NCI-H446 treated with DMSO at 0.1 percent for 48 hours (cell line): ENCODE data around the gene RNF220.
"Not testable (repeated sequence)": the region's sequence is repeated elsewhere in the genome, so short reads cannot be mapped to it uniquely, and the experiment has no call there.

Experiments
- DNase-seq: peaks from one replicate; lab custom pipeline; 2025; lab: John Stamatoyannopoulos, UW

RNF220 gene

DNA sequence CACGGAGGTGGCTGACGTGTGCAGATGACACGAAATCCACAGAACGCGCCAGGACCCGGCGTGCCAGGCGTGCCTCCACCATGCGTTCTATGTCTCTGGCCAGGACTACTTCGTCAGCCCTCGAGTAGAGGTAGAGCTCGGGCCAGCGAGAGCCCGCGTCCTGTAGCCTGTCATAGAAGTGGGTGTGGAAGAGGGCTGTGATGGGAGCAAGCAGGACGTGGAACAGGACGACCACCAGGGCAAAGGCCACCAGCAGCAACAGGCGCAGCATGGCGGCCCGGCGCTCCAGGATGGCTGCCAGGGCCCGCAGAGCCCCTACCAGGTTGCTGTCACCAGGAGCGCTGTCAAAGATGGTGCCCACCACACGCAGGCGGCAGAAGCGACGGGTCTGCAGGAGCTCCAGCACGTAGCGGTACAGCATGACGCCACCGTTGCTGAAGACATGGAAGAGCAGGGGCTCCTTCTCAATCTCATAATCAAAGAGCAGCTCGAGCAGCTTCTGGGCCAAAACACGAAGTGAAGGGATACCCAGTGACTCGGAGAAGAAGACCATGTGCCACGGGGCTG is 249.6 kb downstream of the RNF220 start:
- DNase-seq, result no peak

DNA sequence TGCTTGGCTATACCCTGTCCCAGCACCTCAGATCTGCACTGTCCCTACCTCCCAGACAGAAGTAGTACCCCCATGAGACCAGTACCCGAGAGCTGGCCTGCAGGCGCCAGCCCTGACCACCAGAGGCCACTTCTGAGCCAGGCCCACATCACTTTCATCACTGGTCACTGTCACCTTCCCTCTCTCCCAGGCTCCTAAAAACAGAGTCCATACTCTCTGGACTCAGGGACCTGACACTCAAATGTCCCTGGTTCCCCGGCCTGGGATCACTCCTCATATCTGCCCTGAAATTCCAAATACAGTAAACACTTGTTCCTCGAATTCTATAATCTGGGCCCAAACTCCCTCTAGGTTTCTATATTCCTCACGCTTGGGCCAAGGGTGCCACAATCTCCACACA is 250.6 kb downstream of the RNF220 start:
- no peak for DNase-seq

DNA sequence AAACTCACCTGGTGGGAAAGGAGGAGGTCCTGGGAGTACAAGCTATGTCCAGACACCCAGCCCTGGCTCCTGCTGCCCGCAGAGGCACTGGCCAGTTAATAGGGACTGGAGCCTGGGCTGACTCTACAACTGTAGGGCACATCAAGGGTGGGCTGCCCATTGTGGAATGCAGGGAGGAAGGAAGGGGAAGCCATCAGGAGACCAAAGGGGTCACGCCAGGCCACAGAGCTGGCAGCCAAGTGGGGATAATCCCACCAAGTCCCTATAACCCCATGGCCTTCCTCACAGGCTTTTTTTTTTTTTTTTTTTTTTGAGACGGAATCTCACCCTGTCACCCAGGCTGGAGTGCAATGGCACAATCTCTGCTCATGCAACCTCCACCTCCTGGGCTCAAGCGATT is 254.5 kb downstream of the RNF220 start:
- DNase-seq, result no peak

DNA sequence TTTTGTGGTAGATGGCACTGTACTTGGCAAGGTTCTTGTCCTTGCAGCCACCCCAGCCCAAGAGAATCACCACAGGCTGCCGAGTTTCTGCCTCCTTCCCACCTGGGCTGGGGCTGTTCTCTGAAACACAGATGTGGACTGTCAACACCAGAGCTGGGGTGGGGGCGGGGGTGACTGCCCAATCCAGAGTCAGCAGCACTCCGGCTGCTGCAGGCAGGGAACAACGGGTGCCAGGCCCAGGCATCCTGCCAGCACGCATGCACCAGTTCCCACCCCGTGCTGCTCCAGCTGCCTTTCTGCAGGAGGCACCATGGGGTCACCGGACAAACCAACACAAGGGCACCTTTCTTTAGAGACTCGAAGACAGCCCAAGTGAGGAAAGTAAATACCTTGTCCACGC is 255.1 kb downstream of the RNF220 start:
- peak; percentile 27 for DNase-seq

DNA sequence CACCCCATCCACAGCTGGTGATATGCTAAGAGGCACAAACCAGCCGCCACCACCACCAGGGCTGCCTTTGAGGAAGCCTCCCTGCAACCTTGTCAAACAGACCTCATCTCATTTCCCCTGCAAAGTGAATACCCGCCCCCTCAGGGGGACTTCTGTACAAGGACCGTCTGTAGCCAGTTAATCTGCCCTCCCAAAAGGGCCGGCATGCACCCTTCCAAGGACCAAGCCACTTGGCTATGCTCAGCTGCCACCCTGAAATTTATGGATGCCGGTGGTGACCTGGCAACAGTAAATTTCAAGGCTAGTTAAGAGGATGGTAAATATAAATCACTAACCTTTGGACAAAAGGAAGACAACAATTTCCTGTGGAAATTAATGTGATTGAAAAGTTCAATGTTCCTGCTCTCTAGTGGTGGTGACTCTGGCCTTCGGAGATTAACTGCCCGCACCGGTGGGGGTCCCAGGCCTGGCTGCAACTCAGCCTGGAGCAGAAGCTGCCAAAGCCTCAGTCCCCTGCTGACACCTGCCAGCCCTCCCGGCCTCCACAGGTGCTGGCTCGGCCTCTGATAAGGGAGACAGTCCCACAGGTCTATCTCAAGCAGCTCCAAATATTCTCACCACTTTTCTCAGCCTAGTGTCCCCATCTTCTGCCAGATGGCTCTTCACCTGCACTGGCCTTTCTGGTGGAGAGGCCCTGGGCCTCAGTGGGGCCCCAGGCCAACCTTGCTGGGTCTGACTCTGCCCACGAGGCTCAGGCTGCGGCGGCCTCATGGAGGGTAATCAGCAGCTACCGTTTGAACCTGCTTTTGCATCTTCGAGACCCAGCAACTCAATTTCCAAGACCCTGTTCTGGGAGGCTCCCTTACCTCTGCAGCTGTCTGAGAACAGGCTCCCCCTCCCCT is 257.0 kb downstream of the RNF220 start:
- DNase-seq, result no peak

DNA sequence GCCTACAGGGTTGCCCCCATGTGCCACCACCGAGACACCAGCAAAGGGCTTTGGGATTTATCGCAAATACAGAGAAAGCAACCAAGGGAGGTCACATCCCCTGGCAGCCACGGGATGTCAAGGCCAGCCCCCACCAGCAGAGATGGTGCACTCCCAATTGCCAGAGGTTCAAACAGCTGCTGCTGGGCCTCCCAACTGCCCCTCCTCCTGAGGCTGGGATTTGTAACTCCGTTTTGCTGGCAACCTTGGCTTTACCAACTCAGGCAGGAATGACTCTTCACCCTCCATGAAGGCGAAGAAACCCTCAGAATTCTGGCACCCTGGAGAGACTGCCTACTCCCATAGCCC is 257.6 kb downstream of the RNF220 start:
- no peak for DNase-seq

DNA sequence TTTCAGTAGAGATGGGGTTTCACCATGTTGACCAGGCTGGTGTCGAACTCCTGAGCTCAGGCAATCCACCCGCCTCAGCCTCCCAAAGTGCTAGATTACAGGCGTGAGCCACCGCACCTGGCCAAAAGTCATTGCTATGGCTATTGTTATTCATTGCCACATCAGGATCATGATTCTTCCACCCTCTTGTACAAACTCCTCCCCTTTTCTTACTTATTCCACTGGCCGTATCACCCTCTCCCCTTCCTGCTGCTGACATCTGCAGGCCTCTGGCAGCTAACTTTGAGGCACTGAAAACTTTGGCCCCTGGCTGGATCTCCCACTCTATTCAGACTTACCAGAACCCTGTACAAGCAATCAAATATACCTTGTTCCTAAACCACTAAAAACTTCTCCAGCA is 258.4 kb downstream of the RNF220 start:
- DNase-seq, result no peak

DNA sequence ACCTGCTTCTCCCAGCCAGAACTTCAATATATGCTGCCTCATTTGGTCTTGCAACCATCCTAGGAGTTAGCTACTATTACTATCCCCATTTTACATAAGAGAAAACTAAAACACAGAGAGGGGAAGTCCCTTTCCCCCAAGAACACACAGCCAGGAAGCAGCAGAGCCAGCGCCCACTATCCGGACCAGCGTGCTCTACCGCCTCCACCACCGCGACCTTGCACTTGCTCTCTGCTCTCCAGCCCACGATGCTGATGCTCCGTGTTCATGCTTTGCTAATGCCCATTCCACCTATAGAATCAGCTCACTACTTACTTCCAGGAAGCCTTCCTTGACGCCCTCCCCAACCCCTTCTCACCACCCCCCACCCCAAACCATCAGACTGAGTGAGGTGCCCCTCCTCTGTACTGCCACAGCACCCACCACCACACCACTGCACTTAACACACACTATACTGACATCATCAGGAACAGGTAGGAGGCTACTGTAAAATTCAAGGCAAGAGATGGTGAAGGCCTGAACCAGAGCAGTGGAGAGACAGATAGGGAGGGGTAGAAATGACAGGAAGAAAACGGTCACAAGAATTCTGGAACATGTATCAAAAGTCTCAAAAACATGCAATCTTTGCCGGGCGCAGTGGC is 259.8 kb downstream of the RNF220 start:
- no peak for DNase-seq

DNA sequence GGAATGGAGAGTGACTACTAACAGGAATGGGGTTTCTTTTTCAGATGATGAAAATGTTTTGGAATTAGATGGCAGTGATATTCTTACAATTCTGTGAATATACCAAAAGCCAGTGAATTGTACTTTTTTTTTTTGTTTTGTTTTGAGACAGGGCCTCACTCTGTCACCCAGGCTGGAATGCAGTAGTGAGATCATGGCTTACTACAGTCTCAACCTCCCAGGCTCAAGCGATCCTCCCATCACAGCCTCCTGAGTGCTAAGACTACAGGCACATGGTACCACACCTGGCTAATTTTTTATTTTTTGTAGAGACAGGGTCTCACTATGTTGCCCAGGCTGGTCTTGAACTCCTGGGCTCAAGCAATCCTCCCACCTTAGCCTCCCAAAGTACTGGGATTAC is 261.7 kb downstream of the RNF220 start:
- not testable (repeated sequence) for DNase-seq

DNA sequence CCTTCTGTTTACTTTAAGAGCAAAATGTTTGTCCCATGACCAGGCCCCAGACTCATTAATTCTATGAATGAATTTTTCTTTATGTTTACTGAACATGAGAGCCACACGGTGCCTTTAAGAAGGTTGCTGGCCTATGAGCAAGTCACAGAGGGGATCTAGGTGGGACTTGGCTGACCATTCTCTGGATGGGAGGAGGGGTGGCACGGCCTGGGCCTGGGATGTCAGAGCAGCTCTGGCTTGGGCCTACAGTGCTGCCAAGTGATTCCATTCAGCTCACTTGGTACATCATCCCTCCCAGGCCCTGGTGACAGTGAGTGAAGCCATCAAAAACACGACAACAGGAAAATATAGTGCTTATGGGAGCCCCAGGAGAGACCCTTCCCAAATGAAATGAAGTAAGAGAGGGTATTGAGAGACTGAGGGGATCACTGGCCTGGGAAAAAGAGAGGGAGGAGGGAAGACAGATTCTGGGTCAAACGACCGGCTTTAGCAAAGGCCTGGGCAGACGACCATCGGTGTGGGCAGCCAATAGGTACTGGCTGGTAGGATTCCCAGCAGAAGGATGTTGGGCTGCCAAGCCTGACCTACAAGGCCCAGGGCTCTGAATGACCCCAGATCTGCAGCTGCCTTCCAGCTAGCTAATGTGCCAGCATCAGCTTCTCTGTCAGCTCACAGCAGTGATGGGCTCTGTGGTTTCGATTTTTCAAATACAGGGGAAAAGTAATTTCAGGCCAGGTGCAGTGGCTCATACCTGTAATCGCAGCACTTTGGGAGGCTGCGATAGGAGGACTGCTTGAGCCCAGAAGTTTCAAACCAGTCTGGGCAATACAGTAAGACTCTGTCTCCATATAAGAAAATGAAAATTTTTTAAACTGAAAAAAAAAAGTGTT is 265.9 kb downstream of the RNF220 start:
- DNase-seq, result no peak

DNA sequence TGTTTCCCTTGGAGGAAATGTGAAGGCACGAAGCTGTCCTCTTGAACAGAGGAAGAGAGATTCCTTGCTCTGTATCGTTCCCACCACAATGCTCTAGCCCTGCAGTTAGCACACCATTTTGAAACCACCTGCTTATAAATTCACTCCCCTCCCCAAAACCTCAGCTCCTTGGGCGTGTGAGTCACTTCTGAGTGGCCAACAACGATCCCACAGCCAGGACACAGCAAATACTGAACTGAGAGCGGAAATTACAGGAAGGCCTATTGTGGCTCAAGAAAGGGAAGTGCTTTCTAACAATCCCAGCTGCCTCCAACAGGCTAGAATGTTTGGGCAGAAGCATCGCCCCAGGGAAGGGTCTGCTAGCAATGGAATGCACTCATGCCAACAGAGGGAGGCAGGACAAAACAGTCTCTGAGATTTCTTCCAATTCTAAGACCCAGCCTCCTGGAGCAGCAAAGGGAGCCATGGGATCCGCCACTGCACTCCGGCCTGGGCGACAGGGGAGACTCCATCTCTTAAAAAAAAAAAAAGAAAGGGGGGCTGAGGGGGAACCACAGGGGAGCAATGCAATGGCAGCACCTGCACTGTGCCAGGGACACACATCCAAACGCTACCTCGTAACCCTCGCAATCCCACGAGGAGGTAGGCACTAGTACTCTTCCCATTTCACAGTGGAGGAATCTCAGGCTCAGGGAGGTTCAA is 267.4 kb downstream of the RNF220 start:
- no peak for DNase-seq

DNA sequence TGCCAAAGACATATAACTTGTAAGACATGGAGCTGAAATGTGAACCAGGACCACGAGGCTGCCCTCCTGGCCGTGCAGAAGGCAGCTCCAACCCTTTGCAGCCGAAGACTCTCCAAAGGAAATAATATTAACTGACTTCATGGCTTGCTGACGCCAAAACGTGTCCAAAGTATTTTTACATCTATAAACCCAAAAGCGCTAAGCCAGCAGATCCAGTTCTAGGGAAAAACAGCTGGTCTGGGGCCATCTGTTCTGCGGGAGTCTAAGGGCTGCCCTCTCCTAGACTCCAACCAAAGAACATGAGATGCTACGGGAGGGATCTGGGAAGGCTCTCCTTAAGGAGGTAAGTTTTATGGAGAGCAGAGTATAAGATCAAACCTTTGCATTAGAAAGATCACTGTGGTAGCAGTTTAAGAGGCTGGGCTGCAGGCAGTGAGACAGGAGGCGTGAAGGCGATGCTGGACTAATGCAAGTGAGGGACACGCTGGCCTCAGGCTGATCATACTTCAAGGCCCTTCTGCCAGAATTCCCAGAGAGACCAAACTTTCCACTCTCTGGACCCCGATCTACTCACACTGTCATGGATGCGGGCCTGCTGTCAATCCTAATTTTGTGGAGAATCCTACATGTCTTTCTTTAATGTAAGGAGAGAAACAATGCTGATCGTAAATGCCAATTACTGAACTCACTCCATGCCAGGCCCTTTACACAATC is 268.1 kb downstream of the RNF220 start:
- DNase-seq, result no peak

DNA sequence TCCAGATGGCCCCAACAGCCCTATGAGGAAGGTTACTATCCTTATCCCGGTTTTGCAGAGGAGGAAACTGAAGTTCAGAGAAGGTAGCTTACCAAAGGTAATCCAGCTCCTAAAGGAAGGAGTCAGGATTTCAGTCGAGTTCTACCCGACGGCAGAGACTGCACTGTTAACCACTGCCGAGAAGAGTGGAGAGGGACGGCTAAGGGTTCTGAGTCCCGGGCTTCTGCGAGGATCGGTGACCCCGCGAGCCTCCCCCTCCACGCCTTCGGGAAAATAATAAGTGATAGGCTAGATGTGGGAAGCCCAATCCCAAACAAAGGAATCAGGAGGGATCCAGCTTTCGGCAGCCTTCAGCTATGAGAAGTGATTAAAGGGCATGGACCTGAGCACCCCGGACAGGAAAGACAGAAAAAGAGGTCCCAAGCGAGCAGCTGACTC is 268.6 kb downstream of the RNF220 start:
- no peak for DNase-seq

DNA sequence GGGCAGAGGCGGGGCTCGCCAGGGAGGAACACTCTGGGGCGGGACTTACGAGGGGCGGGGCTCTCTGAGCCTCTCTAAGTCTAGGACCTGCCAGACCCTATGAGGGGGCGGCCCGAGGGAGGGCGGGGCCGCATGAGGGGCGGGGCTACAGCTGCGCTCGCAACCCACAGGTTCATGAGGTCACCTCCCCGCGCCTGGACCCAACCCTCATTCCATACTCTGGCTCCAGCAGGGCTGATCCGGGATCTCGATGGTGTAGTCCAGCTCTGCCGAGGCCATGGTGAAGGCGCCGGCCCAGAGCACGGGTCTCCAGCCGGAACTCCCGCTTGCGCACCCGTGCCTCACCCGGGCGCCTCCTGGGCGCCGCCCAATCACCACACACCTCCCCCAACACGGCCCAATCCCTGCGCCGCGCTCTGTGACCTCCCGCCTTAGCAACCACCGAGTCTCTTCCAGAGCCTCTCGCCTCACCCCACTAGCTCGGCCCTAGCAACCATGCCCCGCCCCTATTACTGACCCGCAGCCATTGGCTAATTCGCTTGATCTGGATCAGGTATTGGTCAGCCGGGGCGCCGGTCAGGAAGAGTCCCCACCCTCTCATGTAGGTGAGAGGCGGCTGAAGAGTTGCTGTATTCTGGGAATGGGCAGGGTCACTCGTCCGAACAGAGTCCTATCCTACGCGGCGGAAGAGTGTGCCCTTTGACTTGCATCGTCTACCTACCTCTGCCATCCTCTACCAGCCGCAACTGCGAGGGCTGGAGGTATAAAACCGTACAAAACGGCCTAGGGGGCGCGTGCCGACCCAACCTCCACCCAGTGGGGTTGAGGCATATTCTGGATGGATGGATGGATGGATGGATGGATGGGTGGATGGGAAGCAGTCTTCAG is 269.3 kb downstream of the RNF220 start, which contains the start of the genes ARMH1 and TMEM53:
ARMH1 (plus strand) TSS at position 602 of the 888 bp plus-strand sequence. CDS start 14,984 bp downstream, outside the sequence.
TMEM53 (minus strand) TSS at position 369 of the 888 bp plus-strand sequence; CDS start at position 279, 90 bp downstream.
- DNase-seq, result peak; percentile 99

DNA sequence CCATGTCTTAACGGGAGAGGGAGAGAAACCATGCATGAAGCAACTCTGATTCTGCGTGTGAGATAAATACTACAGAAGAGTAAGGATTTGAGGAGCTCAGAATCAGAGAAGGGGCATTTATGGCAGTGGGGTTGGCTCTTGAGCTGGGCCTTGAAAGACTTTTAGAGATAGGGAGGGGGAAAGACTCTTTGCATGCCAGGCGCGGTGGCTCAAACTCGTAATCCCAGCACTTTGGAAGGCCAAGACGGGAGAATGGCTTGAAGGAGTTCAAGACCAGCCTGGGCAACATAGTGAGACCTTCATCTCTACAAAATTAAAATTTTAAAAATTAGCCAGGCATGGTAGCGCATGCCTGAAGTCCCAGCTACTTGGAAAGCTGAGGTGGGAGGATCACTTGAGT is 270.1 kb downstream of the RNF220 start:
- DNase-seq, result no peak

DNA sequence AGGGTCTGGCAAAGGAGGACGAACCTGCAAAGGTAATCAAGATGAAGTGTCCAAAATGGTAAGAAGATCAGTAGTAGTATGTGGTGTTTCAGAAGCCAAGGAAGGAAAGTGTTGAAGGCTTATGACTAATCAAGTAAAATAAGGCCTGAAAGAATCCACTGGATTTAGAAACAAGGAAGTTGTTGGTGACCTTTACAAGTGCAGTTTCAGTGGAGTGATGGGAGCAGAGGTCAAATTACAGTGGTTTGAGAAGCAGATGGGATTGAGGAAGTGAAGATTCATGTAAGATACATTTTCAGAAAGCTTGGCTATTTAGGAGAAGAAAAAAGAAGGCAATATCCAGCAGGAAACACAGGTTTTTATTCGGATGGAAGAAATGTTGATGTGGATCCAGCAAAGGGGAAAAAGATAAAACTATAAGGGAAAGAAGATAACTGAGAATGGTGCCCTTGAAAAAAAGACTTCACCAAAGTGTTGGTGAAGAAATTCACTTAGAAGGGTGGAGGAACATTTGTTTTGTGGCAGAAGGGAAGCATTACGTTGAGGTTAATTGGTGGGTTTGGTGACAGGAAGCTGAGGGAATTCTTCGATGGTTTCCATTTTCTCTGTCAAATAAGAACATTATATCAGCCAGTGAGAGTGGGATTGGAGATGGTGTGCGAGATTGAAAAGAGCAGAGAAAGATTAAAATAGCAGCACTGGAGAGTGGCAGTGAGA is 271.6 kb downstream of the RNF220 start:
- no peak for DNase-seq

DNA sequence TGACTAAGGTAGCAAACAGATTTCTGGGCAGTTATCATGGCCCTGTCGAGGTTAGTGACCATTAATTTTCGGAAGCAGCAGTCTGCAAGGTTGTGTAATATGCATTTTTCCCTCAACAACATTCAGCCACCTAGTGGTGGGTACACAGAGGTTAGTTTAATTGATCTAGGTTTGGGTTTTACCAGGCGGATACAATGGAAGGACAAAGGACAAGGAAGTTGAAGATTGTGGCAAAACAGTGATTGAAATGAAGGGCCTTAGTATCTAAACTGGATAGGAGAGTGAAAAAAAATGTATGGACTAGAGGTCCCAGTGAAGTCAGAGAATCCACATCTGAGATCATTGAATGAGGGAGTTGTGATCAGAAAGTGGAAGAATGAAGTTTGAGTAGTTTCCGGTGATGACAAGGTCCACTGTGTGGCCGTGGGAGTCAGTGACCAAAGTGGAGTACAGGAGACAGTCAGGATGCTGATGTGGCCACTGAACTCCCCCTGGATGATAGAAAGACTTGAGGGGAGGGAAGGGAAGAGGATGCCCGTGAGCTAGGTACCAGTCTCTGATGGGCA is 272.2 kb downstream of the RNF220 start:
- peak; percentile 5 for DNase-seq

DNA sequence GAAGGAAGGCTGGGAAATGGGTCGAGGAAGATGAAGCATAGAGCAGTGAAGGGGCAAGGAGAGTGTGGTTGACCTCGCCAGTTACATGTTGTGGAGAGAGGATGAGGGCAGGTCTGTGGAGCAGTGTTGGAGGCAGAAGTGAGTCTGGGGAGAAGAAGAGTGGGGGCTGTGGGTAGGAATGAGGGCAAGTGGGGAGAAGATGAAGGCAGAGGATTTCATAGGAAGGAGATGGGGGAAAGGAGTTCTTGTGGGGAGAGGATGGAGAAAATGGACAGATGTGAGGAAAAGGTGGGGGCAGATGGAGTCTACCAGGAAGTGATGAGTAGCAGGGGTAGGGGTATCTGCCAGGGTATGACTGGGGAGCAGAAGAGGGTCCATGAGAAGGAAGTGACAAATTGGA is 273.1 kb downstream of the RNF220 start:
- no peak for DNase-seq

DNA sequence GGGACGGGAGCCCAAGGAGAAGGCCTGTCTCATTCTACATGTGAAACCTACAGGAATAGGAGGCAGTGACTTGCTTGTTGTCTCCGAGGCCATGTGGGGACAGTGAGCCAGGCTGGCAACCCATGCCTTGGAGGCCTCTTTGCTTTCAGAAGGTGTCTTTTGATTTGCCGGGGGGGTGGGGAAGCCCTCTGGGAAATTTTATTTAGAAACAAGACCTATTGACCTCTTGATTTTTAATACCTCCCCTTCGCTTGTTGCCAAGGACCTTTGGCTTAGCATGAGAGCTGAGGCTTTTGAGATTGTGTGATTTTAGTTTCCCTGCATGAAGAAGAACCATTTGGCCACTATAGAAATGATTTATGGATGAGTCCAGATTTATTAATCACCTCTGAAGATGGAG is 273.6 kb downstream of the RNF220 start:
- no peak for DNase-seq
